GM12878 (cell line): ENCODE measurements around the gene STK39. TPM values are rescaled to one million over a fixed set of nuclear protein-coding genes. Genes with fewer than 3 reads are reported as not detected.

ENCODE experiments used
- BACH1 ChIP-seq: fragments of 450-650 bp; IDR thresholded peaks from 2 replicates; pipeline ENCODE4 v1.6.1; 2017; ENCODE audit warnings: mild to moderate bottlenecking, borderline replicate concordance
- E2F8 ChIP-seq: fragments of 450-650 bp; IDR thresholded peaks from 2 replicates; pipeline ENCODE4 v1.6.1; 2018; ENCODE audit warnings: mild to moderate bottlenecking, low read depth, moderate library complexity; ENCODE audit not compliant: partially characterized antibody
- HDGF ChIP-seq: fragments of 450-650 bp; IDR thresholded peaks from 2 replicates; pipeline ENCODE4 v1.6.1; 2016; ENCODE audit warnings: antibody characterized with exemption
- MEF2A ChIP-seq: IDR thresholded peaks from 2 replicates; pipeline ENCODE4 v1.6.1; 2011; ENCODE audit warnings: low read depth, mild to moderate bottlenecking, low read length, moderate library complexity; ENCODE audit not compliant: insufficient read depth
- NR2C1 ChIP-seq: fragments of 450-650 bp; IDR thresholded peaks from 2 replicates; pipeline ENCODE4 v1.6.1; 2017; ENCODE audit warnings: antibody characterized with exemption, mild to moderate bottlenecking, moderate library complexity
- RFX5 ChIP-seq: IDR thresholded peaks from 2 replicates; pipeline ENCODE4 v1.6.1; 2011; ENCODE audit warnings: low read depth, low read length, improper control_type of control experiment
- TBL1XR1 ChIP-seq: IDR thresholded peaks from 2 replicates; pipeline ENCODE4 v1.6.1; 2012; ENCODE audit warnings: low read depth, low read length, improper control_type of control experiment
- WRNIP1 ChIP-seq: IDR thresholded peaks from 2 replicates; pipeline ENCODE4 v1.6.1; 2011; ENCODE audit warnings: low read depth, low read length, improper control_type of control experiment, borderline replicate concordance
- polyA plus RNA-seq, 11 experiments: library from polyadenylated mRNA; depleted of rRNA in 4 of 11; unstranded in 6 of 11; stranded (reverse) in 5 of 11; fragments of >200 nt; fragmentation: Nextera tagmentation in 4 of 11; fragmentation: Illumina TruSeq in 1 of 11; extraction: Ambion mirVana in 4 of 11; extraction: Trizol in 1 of 11; gene quantifications; 1 replicate in 1 of 11; 2 replicates in 10 of 11; pipeline versions ENCODE4 v1.2.1 to v1.2.3, GENCODE V29; 2011 to 2016; ENCODE audit warnings: inconsistent platforms in 2 of 11, missing spikeins in 2 of 11, low read depth in 1 of 11
- total RNA-seq, 4 experiments: library from RNA; depleted of rRNA in 3 of 4; stranded (reverse); fragments of >200 nt in 3 of 4; fragmentation: Illumina TruSeq in 1 of 4; extraction: Trizol in 1 of 4; gene quantifications; 2 replicates each; pipeline versions ENCODE4 v1.2.1 to v1.2.3, GENCODE V29; 2013 to 2021
- TF ChIP-seq, protein P1 (sequence below): IDR thresholded peaks from 2 replicates; pipeline ENCODE4 v1.6.1; 2011; ENCODE audit warnings: borderline replicate concordance, low read depth, mild to moderate bottlenecking, moderate library complexity, mixed read lengths, low read length; ENCODE audit not compliant: insufficient read depth; ENCODE audit errors: extremely low read length
- TF ChIP-seq, protein P2 (sequence below): IDR thresholded peaks from 2 replicates; pipeline ENCODE4 v1.6.1; 2011; ENCODE audit warnings: low read depth, low read length, improper control_type of control experiment, borderline replicate concordance
- TF ChIP-seq, protein P3 (sequence below): fragments of 450-650 bp; IDR thresholded peaks from 2 replicates; pipeline ENCODE4 v1.6.1; 2017; ENCODE audit warnings: mild to moderate bottlenecking, moderate library complexity

STK39 gene
- total and polyA plus RNA-seq, 10 of the 15 experiments (the other 5 are each of a cell fraction or from before 2014, with no cell fraction given), result 0.03 to 0.21 (median 0.07) TPM; not detected in 5

DNA sequence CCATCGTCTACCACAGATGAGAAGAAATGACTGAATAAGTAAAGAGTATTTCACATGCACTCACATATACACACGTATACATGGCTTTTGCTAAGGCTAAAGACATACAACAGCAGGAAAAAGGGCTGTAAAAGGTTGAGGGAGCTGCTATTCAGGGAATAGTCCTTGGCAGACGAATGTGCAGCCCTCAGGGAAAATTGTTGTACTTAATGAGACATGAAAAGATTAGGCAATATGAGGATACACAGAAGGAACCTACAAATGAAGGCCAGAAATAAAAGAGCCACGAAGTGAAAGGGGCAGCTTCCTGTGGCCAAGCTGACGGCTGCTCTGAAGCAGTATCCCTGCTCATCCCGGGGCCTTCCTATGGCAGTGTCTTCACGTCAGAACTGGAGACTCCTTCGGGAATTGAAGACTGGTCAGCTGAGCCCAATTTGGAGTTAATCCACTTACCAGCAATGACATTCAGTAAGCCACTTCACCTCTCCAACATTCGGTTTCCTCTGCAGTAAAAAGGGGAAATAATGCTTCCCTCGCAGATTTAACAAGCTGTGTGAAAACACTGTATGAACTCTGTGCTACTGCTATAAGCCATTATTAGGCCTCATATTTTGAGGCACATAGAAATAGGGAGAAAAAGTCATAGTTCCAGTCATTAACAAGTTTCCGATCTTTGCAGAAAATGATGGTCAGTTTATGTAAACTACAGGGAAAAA lies 221.8 kb downstream of the STK39 start (continued):
- TF ChIP-seq, protein P1, sequence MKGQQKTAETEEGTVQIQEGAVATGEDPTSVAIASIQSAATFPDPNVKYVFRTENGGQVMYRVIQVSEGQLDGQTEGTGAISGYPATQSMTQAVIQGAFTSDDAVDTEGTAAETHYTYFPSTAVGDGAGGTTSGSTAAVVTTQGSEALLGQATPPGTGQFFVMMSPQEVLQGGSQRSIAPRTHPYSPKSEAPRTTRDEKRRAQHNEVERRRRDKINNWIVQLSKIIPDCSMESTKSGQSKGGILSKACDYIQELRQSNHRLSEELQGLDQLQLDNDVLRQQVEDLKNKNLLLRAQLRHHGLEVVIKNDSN, result no peak
- no peak for TF ChIP-seq TBL1XR1
- TF ChIP-seq HDGF, result no peak
- no peak for TF ChIP-seq BACH1
- TF ChIP-seq, protein P2, sequence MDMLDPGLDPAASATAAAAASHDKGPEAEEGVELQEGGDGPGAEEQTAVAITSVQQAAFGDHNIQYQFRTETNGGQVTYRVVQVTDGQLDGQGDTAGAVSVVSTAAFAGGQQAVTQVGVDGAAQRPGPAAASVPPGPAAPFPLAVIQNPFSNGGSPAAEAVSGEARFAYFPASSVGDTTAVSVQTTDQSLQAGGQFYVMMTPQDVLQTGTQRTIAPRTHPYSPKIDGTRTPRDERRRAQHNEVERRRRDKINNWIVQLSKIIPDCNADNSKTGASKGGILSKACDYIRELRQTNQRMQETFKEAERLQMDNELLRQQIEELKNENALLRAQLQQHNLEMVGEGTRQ, result no peak
- TF ChIP-seq WRNIP1, result no peak
- no peak for TF ChIP-seq RFX5
- TF ChIP-seq, protein P3, sequence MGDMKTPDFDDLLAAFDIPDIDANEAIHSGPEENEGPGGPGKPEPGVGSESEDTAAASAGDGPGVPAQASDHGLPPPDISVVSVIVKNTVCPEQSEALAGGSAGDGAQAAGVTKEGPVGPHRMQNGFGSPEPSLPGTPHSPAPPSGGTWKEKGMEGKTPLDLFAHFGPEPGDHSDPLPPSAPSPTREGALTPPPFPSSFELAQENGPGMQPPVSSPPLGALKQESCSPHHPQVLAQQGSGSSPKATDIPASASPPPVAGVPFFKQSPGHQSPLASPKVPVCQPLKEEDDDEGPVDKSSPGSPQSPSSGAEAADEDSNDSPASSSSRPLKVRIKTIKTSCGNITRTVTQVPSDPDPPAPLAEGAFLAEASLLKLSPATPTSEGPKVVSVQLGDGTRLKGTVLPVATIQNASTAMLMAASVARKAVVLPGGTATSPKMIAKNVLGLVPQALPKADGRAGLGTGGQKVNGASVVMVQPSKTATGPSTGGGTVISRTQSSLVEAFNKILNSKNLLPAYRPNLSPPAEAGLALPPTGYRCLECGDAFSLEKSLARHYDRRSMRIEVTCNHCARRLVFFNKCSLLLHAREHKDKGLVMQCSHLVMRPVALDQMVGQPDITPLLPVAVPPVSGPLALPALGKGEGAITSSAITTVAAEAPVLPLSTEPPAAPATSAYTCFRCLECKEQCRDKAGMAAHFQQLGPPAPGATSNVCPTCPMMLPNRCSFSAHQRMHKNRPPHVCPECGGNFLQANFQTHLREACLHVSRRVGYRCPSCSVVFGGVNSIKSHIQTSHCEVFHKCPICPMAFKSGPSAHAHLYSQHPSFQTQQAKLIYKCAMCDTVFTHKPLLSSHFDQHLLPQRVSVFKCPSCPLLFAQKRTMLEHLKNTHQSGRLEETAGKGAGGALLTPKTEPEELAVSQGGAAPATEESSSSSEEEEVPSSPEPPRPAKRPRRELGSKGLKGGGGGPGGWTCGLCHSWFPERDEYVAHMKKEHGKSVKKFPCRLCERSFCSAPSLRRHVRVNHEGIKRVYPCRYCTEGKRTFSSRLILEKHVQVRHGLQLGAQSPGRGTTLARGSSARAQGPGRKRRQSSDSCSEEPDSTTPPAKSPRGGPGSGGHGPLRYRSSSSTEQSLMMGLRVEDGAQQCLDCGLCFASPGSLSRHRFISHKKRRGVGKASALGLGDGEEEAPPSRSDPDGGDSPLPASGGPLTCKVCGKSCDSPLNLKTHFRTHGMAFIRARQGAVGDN, result no peak
- no peak for TF ChIP-seq MEF2A
- TF ChIP-seq E2F8, result no peak
- TF ChIP-seq NR2C1, result no peak
